Nephron progenitor cell (in vitro differentiated cells): ENCODE measurements around the gene FCER2.

Experiments
- DNase-seq: peaks from one replicate; pipeline ENCODE4 v3.0.0; 2021
- H3K27ac Mint-ChIP-seq: 2 replicates; pipeline ENCODE4 v1.8.0; 2021; ENCODE audit warnings: mild to moderate bottlenecking, moderate library complexity, mixed read lengths
- H3K27me3 Mint-ChIP-seq: 2 replicates; pipeline ENCODE4 v1.8.0; 2021; ENCODE audit warnings: mild to moderate bottlenecking, low read depth, mixed read lengths; ENCODE audit not compliant: poor library complexity
- H3K36me3 Mint-ChIP-seq: 2 replicates; pipeline ENCODE4 v1.8.0; 2021; ENCODE audit warnings: low read depth, mixed read lengths
- H3K4me1 Mint-ChIP-seq: 2 replicates; pipeline ENCODE4 v1.8.0; 2021; ENCODE audit warnings: mixed read lengths
- H3K4me3 Mint-ChIP-seq: 2 replicates; pipeline ENCODE4 v1.8.0; 2021; ENCODE audit warnings: mild to moderate bottlenecking, moderate library complexity, mixed read lengths
- H3K9me3 Mint-ChIP-seq: 2 replicates; pipeline ENCODE4 v1.8.0; 2021; ENCODE audit warnings: mild to moderate bottlenecking, moderate library complexity, mixed read lengths
- CTCF ChIP-seq: fragments of 200-600 bp; sonication (generic); IDR thresholded peaks from 2 replicates; pipeline ENCODE4 v1.5.0; 2021; ENCODE audit warnings: antibody characterized with exemption

The FCER2 gene

GRCh38 chr19:7679771-7680605, 21.9 kb downstream of the FCER2 start:
- DNase-seq = no peak
- Mint-ChIP-seq H3K27me3 (peaks cover 42% of the 10 kb centered on the region), H3K36me3 (peaks cover 17% of the 10 kb centered on the region), H3K9me3 (no peaks in the 10 kb centered on the region), H3K4me1 (peaks cover 31% of the 10 kb centered on the region), H3K27ac (no peak overlapping the region), H3K4me3 (peak overlapping the region; percentile 64)
- TF ChIP-seq CTCF = no peak

- no peak for TF ChIP-seq CTCF
- Mint-ChIP-seq H3K27me3 (peaks cover 50% of the 10 kb centered on the region), H3K36me3 (peaks cover 17% of the 10 kb centered on the region), H3K4me1 (peaks cover 31% of the 10 kb centered on the region), H3K27ac (no peak overlapping the region), H3K4me3 (peak overlapping the region; percentile 21), H3K9me3 (peaks cover 6% of the 10 kb centered on the region)
- DNase-seq = no peak
Measured at GRCh38 chr19:7678971-7679751, 22.8 kb downstream of the FCER2 start.

GRCh38 chr19:7677669-7678311, 24.1 kb downstream of the FCER2 start:
- Mint-ChIP-seq H3K27me3 (peaks cover 64% of the 10 kb centered on the region), H3K4me3 (no peak overlapping the region), H3K27ac (no peak overlapping the region), H3K36me3 (peaks cover 4% of the 10 kb centered on the region), H3K9me3 (peaks cover 15% of the 10 kb centered on the region), H3K4me1 (peaks cover 31% of the 10 kb centered on the region)
- TF ChIP-seq CTCF = no peak
- no peak for DNase-seq

GRCh38 chr19:7676854-7677253, 25.1 kb downstream of the FCER2 start, which contains the start of gene MCEMP1:
TSS of gene MCEMP1 (plus strand) at chr19:7677090. CDS start at chr19:7677121, 31 bp downstream.
- H3K36me3 Mint-ChIP-seq = no peaks in the 10 kb centered on the region
- H3K27ac Mint-ChIP-seq = no peak within 1 kb of the TSS
- no peak for DNase-seq
- peaks cover 72% of the 10 kb centered on the region for H3K27me3 Mint-ChIP-seq
- H3K9me3 Mint-ChIP-seq = peaks cover 15% of the 10 kb centered on the region
- no peak within 1 kb of the TSS for H3K4me3 Mint-ChIP-seq
- TF ChIP-seq CTCF = no peak
- H3K4me1 Mint-ChIP-seq = peaks cover 30% of the 10 kb centered on the region

GRCh38 chr19:7676376-7676775, 25.6 kb downstream of the FCER2 start:
- peaks cover 77% of the 10 kb centered on the region for H3K27me3 Mint-ChIP-seq
- no peaks in the 10 kb centered on the region for H3K36me3 Mint-ChIP-seq
- TF ChIP-seq CTCF = no peak
- no peak overlapping the region for H3K4me3 Mint-ChIP-seq
- peaks cover 27% of the 10 kb centered on the region for H3K4me1 Mint-ChIP-seq
- peaks cover 15% of the 10 kb centered on the region for H3K9me3 Mint-ChIP-seq
- no peak for DNase-seq
- no peak overlapping the region for H3K27ac Mint-ChIP-seq
